HG02588 (cell line): ENCODE measurements around the gene ABHD12B.
A peak's percentile ranks its signal among the peaks of the same experiment; 100 is the strongest.

Experiments used
- ATAC-seq: cut with Tn5 transposase; IDR thresholded peaks from one replicate; pipeline ENCODE4 v1.9.1; 2021; ENCODE audit warnings: mild to moderate bottlenecking, moderate library complexity; ENCODE audit not compliant: unreplicated experiment

ABHD12B gene, protein sequence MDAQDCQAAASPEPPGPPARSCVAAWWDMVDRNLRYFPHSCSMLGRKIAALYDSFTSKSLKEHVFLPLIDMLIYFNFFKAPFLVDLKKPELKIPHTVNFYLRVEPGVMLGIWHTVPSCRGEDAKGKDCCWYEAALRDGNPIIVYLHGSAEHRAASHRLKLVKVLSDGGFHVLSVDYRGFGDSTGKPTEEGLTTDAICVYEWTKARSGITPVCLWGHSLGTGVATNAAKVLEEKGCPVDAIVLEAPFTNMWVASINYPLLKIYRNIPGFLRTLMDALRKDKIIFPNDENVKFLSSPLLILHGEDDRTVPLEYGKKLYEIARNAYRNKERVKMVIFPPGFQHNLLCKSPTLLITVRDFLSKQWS

GRCh38 chr14:50871914-50872732, at the start of gene ABHD12B:
TSS of gene ABHD12B (plus strand) at chr14:50872053. CDS start at chr14:50872175, 122 bp downstream.
- no peak for ATAC-seq

GRCh38 chr14:50822501-50823042, 49.3 kb upstream of the ABHD12B start:
- no peak for ATAC-seq

- peak; percentile 22 for ATAC-seq
Measured at GRCh38 chr14:50823051-50823761, 48.6 kb upstream of the ABHD12B start.

DNA sequence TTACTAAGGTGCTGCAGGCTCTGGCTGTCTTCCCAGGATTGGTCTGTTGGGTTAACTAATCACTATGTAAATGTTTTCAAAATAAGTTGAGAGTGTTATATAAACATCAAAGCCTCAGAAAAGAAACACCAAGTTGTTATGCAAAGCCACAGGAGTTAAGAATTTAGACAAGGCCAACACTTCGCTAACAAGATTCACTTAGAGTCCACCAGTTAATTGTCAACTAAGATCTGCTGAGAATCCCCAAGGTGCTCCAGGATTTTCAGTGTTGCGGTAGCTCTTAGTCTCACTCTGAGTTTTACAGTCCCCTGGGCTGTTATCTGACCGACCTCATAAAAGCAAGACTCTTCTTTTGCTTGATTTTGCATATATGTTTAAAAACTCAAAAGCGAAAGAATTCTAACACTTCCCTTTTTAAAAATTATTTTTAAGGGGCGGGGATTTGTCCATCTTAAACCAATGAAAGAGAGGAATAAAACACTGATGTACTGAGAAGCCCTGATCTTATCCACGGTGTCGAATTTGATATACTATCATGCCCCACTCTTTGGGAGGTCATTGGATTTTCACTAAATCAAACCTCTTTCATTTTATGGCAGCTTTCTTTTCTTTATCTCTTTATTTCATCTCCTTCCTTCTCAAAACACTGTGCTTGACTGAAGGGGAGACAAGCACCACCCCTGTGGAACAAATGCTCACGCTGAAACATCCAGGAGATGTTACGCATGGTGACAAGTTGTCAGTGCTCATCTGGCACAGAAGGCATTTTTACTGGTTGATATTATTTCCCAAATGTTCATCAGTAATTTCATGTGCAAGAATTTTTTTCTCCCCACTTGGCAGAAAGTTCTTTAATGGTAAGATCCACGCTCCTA, 47.9 kb upstream of the ABHD12B start:
- peak; percentile 65 for ATAC-seq

GRCh38 chr14:50825307-50825706, 46.5 kb upstream of the ABHD12B start:
- ATAC-seq = no peak

GRCh38 chr14:50826681-50827080, 45.2 kb upstream of the ABHD12B start:
- no peak for ATAC-seq

DNA sequence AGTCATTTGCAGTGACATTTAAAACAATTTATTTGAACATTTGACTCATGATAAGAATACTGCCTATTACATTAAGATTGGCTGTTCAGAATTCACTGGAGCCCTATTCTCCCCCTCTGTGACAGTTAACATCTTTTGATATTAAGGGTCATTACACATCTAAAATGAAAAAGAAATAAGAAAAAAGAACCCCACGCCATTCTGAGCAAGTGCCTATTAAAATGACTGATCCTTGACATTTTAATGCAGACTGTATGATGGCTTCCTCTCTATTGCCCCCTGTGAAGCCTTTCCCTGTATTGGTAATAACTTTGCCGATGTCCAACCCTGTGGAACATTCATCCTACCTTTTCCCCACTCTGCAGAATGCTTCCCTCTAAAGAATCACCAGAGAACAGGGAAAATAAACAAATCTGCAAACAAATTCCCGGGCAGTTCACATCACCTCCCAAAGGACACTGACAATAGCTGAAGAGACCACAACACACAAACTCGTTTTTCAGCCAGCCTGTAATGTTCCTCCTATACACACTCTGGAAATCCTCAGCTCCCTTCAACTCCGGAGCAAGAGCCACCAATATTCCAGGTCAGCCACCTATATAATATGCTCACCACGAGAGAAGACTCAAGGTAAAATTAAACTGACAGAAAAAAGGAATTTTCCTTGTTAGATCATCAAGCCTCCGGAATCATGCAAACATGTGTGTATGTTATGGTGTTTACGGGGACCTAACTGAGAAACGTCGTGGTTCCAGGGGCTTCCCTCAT, 42.9 kb upstream of the ABHD12B start:
- ATAC-seq = no peak

DNA sequence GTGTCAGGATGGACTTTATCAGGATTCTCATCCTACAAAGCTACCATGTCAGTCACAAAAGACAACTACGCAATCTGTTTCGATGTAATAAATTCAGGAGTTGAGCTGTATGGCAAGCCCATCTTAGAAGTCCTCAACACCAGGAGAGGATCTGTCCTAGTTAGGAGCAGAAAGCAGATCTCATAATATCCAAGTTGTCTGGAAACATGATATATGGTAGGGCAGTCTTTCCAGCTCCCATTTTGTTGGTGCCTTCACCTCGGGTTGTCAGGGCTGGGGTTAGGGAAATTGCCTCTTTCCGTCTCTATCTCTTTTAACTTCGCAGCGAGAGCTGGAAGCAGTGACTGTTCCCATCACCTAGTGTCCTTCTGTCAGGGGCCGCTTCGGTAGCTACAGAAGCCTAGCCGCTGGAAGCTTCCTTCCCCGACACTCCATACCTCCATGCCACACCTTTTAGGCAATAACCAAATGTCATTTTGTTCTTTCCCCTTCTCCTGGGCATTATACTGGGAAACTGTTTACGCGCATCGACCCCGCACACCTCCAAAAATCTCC, 42.3 kb upstream of the ABHD12B start:
- ATAC-seq = no peak

GRCh38 chr14:50830044-50830931, 41.6 kb upstream of the ABHD12B start:
- ATAC-seq = peak; percentile 35

GRCh38 chr14:50830932-50831725, 40.7 kb upstream of the ABHD12B start, which contains the start of gene NIN:
TSS of gene NIN (minus strand) at chr14:50831162. CDS start at chr14:50822056, 9,106 bp downstream.
- peak; percentile 81 for ATAC-seq

DNA sequence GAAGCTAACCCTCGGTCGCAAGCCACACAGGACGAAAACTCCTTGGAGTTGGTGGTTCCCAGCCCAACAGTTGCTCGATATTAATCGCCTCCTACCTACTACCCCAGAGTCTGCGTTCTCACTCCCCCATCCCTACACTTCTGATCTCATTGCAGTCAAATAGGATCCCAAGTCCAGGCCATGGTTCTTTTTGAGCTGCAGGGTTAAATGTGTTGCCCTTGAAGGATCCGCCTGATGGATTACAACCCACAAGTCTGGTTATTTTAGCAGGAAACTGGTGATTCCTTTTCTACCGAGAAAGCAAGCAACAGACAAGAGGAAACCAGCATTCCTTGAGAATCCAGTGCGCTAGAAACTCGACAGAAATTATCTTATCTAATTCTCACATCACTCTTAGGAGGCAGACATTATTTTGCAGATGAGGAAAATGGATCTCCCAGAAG, 40.1 kb upstream of the ABHD12B start:
- no peak for ATAC-seq

- no peak for ATAC-seq
Measured at GRCh38 chr14:50832935-50833630, 38.8 kb upstream of the ABHD12B start.

- no peak for ATAC-seq
Measured at GRCh38 chr14:50834802-50835276, 37.0 kb upstream of the ABHD12B start.

- ATAC-seq = no peak
Measured at GRCh38 chr14:50835280-50835679, 36.6 kb upstream of the ABHD12B start.

DNA sequence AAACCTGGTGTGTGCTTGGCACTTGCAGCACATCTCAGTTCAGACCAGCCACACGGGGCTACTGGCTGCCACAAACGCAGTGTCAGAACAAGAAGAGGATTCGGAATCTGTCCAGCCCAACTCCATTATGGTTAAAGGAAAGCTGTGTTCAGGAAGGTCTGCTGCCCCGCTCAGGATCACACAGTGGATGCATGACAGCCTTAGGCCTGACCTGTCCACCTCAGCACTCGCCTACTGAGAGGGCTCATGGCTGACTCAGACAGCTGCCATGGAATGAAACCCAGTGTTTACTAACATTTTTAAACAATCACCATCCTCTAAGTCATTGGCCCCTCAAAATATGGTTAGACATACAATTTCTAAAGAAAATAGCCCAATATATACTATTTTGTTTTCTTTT, 35.3 kb upstream of the ABHD12B start:
- ATAC-seq = no peak

DNA sequence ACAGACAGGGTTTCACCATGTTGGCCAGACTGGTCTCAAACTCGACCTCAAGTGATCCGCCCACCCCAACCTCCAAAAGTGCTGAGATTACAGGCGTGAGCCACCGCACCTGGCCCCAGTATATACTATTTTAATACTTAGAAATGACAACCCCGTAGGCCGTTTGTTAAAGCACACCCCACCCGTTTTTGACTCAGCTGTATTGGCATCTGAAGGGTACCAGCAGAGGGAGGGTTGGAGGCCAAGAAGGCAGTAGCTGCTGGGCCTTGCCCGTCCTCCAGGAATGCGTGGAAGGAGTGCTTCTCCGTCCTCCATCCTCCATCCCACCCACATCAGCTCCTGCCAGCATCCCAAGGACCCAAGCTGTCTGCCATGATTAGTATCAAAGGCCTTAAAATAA, 34.6 kb upstream of the ABHD12B start:
- ATAC-seq = no peak
